ENCODE results near the gene SSUH2.

Gene SSUH2

DNA sequence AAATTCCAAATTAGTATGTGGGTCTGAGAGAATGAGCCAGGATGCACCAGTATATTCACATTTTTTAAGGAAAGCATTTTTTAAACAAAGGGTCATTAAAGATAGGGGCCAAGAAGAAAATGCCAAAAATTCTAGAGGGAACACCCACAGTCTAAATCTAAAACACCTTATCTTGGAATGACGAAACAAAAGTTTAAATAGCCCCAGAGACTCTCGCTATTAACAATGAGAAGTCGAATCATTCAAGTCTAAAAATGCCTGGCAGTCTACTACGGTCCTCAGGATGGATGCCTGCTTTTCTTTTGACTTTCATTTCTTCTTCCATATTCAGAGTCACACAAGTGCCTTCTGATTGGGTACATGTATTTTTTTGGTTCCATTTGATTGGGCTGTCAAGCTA is 66.3 kb downstream of the SSUH2 start:
- no peak for DNase-seq

GRCh38 chr3:8576841-8577571 is 67.6 kb downstream of the SSUH2 start:
- DNase-seq = no peak

DNA sequence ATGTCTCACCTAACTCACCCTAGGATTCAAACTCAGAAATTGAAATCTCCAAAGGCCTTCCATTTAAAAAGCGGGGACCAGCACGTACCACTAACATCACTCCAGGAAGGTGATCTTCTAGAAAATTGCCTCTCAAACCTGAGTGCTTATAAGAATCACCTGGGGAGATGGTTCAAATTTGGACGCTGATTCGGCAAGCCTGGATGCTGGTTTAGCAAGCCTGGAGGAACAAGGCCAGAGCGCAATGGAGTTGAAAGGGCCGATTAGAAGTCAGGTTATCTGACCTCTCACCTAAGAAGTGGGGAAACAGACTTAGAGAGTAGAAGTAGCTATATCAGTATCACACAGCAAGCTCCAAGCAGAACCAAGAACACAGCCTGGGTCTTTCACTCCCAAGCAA is 68.2 kb downstream of the SSUH2 start:
- DNase-seq = no peak

DNA sequence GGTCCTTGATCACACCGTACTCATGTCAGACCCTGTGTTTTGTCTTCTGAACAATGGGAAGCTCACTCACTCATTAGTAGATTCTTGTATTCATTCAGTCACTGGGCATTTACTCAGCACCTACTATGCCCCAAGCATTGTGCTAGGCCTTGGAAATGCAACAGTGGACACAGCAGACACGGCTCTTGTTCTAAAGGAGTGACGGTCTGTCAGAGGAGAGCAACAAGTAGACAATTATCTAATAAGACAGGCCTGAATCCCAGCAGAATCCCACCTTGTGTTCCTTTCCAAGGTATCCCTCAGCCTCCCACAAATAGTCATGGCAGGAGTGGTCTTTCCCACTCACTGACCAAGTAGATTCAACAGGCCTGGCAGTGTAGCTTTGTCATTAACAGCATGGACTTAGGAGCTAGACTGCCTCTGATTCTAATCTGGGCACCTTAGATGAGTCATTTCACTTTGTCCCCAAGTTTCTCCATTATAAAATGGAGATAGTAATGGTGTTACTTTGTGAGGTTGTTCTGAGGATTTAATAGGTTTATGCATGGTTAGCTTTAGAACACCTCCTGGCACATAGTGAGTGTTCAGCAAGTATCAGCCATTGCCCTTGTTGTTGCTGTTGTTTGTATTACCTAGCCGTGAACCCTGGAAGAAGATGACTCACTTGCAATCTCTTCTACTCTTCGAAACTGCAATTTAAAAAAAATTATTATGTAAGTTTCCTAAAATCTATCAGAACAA is 69.1 kb downstream of the SSUH2 start:
- DNase-seq = no peak

DNA sequence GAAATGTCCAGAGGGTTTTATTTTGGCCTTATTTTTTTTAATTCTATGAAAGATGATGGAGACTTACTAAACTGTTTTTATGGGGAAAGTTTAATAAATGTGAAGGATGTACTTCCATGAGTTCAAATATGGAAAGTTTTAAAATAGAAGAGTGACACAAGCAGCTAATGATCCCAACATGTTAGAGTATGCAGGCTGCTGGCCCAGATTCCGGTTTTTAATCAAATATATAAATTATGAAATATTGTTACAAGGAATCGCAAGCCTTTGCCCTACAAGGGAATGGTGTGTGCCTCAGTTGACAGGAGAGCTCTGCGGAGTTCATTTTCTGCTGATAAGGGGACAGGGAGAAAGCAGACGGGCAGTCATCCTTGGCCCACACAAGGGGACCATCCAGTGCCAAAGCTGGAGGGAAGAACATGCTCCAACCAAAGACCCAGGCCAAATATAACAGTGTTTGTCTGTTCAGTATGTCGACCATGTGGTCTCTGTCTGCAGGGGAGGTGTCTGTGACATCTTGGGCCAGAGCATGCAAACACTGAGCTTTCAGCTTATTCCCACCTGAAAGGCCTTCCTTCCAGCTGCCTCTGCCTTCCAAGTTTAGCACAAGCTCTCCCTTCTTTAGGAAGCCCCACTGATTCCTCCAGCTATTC is 69.8 kb downstream of the SSUH2 start:
- no peak for DNase-seq

DNA sequence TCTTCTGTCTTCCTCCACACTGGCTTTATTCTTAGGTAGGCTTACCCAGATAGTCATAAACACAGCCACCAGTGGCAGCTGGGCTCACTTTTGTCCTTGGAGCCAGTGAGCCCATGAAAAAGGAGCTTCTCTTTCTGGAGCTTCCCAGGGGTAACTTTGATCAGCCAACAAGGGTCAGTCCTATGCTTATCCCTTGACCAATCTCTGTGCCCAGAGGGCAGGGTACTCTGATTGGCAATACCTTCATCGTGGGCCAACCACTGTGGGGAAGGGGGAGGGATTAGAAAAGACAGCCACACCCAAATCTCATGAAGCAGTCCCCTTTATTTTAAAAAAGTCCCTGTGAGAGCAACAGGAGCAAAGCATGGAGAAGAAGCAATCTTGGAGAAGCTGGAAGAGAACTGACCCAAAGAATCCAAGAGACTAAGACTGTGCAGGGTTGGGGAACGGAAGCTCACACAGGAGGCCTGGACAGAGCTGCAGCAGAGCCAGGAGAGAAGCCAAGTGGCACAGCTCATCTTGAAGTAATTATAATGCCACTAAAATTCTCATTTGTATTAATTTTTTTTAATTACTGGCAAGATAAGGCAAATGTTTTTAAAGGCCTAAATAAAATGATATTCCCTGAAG is 70.4 kb downstream of the SSUH2 start:
- DNase-seq = no peak

- no peak for DNase-seq
These were observed 71.2 kb downstream of the SSUH2 start for GRCh38 chr3:8573342-8573926.

GRCh38 chr3:8571256-8571655 is 73.3 kb downstream of the SSUH2 start:
- no peak for DNase-seq

Data from NK-92 treated with Interleukin-12 subunit alpha and Interleukin-12 subunit beta, amount 100 ng/mL, for 24 hours (cell line).